ENCODE results near the gene HOXD3. TPM values are rescaled to one million over a fixed set of nuclear protein-coding genes. Genes with fewer than 3 reads are reported as not detected.

The HOXD3 gene
- not detected in 2 replicates for total RNA-seq

DNA sequence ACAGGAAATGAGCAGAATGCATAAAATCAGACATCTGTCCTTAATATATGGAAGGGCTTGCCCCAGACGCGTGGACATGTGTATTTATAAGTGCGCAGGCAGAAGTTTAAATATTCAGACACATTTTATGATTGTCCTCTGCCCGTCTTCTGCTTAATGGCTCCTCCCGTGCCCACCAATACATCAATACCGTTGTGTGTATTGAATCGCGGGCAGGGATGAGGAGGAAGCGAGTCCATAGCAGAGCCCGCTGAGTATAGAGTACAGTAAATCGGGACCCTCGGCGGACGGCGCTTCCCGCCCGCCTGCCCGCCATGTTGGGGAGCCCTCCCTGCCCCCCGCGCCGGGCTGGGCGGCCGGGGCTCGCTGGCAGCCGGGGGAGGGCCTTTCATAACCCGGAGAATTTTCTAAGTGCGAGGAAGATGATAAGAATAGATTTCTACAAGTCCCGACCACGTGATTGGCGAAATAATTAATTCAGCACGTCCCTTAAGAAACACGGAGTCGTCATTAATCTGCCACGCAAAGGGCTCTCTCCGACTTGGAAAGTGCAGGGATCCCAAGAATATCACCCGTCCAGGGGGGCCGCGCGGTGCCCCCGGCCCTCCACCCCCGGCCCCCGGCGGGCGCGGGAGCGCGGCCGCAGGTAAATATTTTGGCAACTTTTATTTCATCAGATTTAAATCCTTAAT is at the start of gene HOXD3:
Gene HOXD3, plus strand, starts transcription at position 501 of the 692 bp plus-strand sequence. CDS start 11,808 bp downstream, outside the sequence.

DNA sequence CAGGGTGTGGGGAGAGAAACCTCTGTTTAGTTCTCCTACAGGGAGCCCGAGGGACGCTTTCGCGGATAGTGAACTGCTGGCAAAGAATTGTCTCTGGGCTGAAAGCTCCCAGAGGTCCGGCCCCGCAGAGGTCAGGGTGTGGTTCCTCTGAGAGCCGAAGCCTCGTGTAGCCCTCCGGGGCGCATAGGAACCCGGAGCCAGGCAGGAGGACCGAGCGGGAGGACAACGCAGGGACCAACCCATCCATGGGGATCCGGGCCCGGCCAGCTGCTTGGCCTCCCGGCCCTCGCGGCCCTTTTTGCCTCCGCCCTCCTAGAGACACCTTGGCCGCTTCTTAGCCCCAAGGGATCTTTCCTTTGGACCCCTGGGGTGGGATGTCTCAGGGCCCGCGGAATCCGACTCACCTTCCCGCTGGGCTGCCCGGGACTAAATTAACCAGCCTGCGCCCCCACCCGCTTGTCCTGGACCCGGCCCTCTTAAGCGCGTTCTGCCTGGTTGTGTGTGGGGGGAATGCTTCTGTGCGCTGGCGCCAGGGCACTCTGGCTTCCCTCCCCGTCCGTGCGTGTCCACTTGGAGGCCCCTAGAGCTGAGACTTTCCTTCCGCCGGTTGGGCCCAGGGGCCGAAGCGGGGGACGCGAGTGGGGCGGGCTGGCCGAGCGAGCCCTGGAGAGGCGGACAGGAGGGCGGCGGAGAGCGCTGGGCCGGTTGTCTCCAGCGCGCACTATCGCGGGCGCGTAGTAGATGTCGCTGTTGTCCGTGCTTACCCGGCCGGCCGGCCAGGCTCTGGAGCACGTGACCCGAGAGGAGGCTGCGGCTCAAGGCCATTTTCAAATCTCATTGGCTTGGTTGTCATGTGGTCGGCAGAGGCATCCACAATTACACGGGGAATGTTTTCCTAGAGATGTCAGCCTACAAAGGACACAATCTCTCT is 41.0 kb upstream of the HOXD3 start, which contains the start of gene HOXD10:
Gene HOXD10, plus strand, starts transcription at position 896 of the 931 bp plus-strand sequence. CDS start 56 bp downstream, outside the sequence.

DNA sequence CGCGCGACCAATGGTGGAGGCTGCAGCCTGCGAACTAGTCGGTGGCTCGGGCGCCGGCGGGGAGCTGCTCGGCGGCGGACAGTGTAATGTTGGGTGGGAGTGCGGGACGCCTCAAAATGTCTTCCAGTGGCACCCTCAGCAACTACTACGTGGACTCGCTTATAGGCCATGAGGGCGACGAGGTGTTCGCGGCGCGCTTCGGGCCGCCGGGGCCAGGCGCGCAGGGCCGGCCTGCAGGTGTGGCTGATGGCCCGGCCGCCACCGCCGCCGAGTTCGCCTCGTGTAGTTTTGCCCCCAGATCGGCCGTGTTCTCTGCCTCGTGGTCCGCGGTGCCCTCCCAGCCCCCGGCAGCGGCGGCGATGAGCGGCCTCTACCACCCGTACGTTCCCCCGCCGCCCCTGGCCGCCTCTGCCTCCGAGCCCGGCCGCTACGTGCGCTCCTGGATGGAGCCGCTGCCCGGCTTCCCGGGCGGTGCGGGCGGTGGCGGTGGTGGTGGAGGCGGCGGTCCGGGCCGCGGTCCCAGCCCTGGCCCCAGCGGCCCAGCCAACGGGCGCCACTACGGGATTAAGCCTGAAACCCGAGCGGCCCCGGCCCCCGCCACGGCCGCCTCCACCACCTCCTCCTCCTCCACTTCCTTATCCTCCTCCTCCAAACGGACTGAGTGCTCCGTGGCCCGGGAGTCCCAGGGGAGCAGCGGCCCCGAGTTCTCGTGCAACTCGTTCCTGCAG is 34.3 kb upstream of the HOXD3 start, which contains the start of gene HOXD9:
Gene HOXD9, plus strand, starts transcription at position 37 of the 728 bp plus-strand sequence. Its CDS starts 50 bp downstream, at position 87.

DNA sequence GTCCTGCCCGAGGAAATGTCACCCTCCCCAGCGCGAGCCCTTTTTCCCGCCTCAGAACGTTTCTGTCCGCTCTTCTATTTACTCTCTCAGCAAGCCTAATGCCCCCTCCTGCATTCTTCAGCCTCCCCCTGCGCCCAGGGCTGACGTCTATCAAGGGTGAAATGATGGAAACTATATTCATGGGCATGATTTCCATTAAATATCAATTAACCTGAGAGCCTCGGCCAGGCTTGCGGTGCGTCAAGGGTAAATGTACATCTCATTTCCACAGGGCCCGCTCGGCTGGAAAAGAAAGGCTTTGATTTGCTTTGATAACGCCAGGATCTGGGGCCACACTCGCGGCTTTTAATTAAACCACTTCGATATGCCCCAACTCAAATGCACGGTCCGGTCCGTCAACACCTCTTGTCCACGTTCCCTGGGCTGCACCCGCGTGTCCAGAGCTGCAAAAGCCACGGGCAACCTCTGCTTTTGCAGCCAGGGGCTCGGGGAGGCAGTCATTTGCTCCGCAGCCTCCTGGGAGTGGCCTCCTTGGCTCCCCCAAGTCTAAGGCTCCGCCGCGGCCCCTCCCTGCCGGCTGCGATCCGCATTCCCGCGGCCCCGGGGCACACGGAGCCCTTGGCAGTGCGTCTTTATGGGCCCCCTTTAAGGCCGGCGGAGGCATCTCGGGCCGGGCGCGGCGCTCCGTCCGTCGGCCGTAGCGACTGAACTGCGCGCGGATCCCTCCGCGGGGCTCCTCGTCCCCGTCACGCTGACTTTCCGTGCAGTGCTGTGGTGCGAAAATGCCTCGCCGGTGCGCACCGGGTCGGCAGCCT is 27.9 kb upstream of the HOXD3 start, which contains the start of gene HOXD8:
Gene HOXD8, plus strand, starts transcription at position 724 of the 815 bp plus-strand sequence. CDS start 662 bp downstream, outside the sequence.

DNA sequence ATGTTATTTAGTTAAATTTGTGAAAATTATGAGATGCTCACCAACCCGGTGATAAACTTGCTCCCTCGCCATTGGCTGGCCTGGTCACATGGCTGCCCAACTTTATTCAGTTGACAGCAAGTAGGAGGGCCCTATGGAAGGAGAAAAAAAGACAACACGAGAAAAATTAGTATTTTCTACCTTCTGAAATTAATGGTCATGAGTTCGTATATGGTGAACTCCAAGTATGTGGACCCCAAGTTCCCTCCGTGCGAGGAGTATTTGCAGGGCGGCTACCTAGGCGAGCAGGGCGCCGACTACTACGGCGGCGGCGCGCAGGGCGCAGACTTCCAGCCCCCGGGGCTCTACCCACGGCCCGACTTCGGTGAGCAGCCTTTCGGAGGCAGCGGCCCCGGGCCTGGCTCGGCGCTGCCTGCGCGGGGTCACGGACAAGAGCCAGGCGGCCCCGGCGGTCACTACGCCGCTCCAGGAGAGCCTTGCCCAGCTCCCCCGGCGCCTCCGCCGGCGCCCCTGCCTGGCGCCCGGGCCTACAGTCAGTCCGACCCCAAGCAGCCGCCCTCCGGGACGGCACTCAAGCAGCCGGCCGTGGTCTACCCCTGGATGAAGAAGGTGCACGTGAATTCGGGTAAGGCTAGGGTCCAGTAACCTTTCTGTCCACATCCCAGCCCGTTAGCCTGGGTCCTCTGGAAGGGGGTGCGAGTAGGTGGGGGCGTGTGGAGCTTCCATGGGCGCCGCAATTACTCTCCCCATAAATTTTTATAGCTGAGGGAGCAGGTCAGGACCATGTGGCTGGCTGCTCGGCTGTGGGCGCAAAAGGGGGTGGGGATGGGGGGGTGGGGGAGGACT is 5.4 kb upstream of the HOXD3 start, which contains the start of gene HOXD4:
Gene HOXD4, plus strand, starts transcription at position 109 of the 846 bp plus-strand sequence. Its CDS starts 84 bp downstream, at position 193.

DNA sequence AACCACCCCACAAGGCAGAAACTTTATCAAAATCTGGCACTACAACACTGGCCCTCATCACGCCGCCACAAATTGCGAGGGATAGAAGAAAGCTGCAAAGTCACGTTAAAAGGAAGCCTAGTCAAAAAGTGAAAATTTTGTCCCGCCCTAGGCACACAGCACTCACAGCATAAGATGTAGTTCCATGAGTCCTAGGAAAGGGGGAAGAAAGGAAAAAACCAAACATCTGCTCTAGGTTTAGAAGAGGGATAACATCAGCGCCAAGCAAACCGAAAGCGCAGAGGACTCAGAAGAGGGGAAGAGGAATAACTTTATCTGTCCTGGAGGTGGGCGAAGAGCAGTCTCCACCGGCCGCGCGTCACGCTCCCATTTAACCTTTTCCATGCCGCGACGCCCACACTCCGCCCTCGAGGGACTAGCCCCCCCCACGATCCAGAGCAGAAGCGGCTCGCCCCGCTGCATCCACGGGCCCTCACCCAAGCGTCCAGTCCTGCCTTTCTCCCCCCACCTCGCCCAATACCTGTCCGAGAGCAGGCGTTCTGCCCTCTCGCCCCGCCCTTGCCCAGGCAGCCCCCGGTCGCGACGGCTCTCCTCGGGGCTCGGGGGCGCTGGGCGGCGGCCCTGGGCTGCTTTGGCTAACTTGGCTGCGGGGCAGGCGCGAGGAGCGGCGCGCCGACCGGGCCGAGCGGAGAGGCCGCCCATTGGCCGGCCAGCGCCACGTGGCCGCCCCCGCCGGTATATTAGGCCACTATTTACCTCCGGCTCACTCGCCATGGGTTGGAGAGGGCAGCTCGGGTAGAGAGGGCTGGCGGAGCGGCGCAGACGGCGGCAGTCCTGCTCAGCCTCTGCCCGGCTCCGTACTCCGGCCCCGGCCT is 31.0 kb downstream of the HOXD3 start, which contains the start of gene HOXD1:
Gene HOXD1, plus strand, starts transcription at position 770 of the 875 bp plus-strand sequence. CDS start 134 bp downstream, outside the sequence.

Other genes with a start within 250 kb of the HOXD3 start
- 15.5 and 19.7 TPM in 2 replicates for gene LNPK, start 155.0 kb upstream of the HOXD3 start, total RNA-seq
- gene EVX2, start 73.3 kb upstream of the HOXD3 start, total RNA-seq, result not detected in 2 replicates
- gene HOXD13, start 64.6 kb upstream of the HOXD3 start, total RNA-seq, result not detected in 2 replicates
- not detected in 2 replicates for gene HOXD12, start 57.5 kb upstream of the HOXD3 start, total RNA-seq
- not detected in 2 replicates for gene HOXD11, start 50.0 kb upstream of the HOXD3 start, total RNA-seq
- gene HOXD10, start 40.5 kb upstream of the HOXD3 start, total RNA-seq, result not detected in 2 replicates
- gene HOXD9, start 34.6 kb upstream of the HOXD3 start, total RNA-seq, result not detected in 2 replicates
- not detected in 2 replicates for gene HOXD8, start 27.6 kb upstream of the HOXD3 start, total RNA-seq
- not detected in 2 replicates for gene HOXD4, start 5.8 kb upstream of the HOXD3 start, total RNA-seq
- not detected in 2 replicates for gene HOXD1, start 31.4 kb downstream of the HOXD3 start, total RNA-seq
- gene MTX2, start 112.1 kb downstream of the HOXD3 start, total RNA-seq, result 24.9 and 27.1 TPM in 2 replicates

Data from bronchus fibroblast of lung (primary cell).